ENCODE data around the gene CSMD2. TPM values are rescaled to one million over a fixed set of nuclear protein-coding genes. Genes with fewer than 3 reads are reported as not detected.

CSMD2 gene
- total and polyA plus RNA-seq, 2 of the 4 experiments (the other 2 are of a cell fraction) = under 0.01 to 0.36 TPM

Small RNA genes lying within 50 kb of the gene (microRNA-seq; reads per million reads assigned to microRNA genes)
- 4.1 reads per million for gene RNA5SP42 (ENCODE audit: insufficient read depth, insufficient read length)

Small RNA genes lying within 50 kb of the gene (small RNA-seq; reads per million reads assigned to genes)
- 0.14 to 48.8 (median 4.0) reads per million in 5 experiments for gene RNA5SP42

Other genes starting within 250 kb of the CSMD2 start
- gene C1orf94, start 11.7 kb upstream of the CSMD2 start, total RNA-seq (2012; rRNA removed) = not detected in 2 replicates
- gene C1orf94, start 11.7 kb upstream of the CSMD2 start, polyA plus RNA-seq (2012; rRNA removed) = not detected in 2 replicates